H9 (cell line): ENCODE measurements around the gene CCDC27. TPM values are rescaled to one million over a fixed set of nuclear protein-coding genes. Genes with fewer than 3 reads are reported as not detected.

Experiments
- DNase-seq: peaks from one replicate; pipeline ENCODE4 v3.0.0-alpha.2; 2017
- H2AFZ ChIP-seq: one replicate; pipeline ENCODE4 v1.6.1; 2013; ENCODE audit warnings: mild to moderate bottlenecking, low read length, control low read depth, moderate library complexity
- H2AK5ac ChIP-seq: 2 replicates; pipeline ENCODE4 v1.6.1; 2013; ENCODE audit warnings: low read length, control low read depth, mixed read lengths; ENCODE audit not compliant: insufficient read length
- H2BK120ac ChIP-seq: one replicate; pipeline ENCODE4 v1.6.1; 2013; ENCODE audit warnings: low read depth, mild to moderate bottlenecking, low read length, control low read depth, inconsistent platforms; ENCODE audit not compliant: poor library complexity, severe bottlenecking
- H2BK12ac ChIP-seq: 2 replicates; pipeline ENCODE4 v1.6.1; 2013; ENCODE audit warnings: low read length, control low read depth, mixed read lengths, low read depth; ENCODE audit not compliant: insufficient read length
- H2BK15ac ChIP-seq: 2 replicates; pipeline ENCODE4 v1.6.1; 2013; ENCODE audit warnings: low read depth, low read length, control low read depth
- H2BK20ac ChIP-seq: one replicate; pipeline ENCODE4 v1.6.1; 2013; ENCODE audit warnings: low read depth, mild to moderate bottlenecking, low read length, control low read depth, inconsistent platforms; ENCODE audit not compliant: poor library complexity, severe bottlenecking
- H2BK5ac ChIP-seq: 2 replicates; pipeline ENCODE4 v1.6.1; 2013; ENCODE audit warnings: low read length, control low read depth, mixed read lengths; ENCODE audit not compliant: insufficient read length
- H3K14ac ChIP-seq: 2 replicates; pipeline ENCODE4 v1.6.1; 2013; ENCODE audit warnings: low read length, control low read depth; ENCODE audit not compliant: insufficient read depth
- H3K18ac ChIP-seq: 2 replicates; pipeline ENCODE4 v1.6.1; 2013; ENCODE audit warnings: low read depth, mild to moderate bottlenecking, mixed read lengths, low read length, control low read depth; ENCODE audit not compliant: insufficient read length
- H3K23ac ChIP-seq: 2 replicates; pipeline ENCODE4 v1.6.1; 2013; ENCODE audit warnings: low read length, control low read depth, mixed read lengths, low read depth; ENCODE audit not compliant: insufficient read length
- H3K23me2 ChIP-seq: 2 replicates; pipeline ENCODE4 v1.6.1; 2013; ENCODE audit warnings: low read depth, mild to moderate bottlenecking, mixed read lengths, low read length, control low read depth; ENCODE audit not compliant: insufficient read length, poor library complexity, severe bottlenecking
- H3K27ac ChIP-seq: 2 replicates; pipeline ENCODE4 v1.5.1; 2013; ENCODE audit warnings: low read length, control low read depth, mixed read lengths, low read depth; ENCODE audit not compliant: insufficient read length
- H3K27me3 ChIP-seq: 2 replicates; pipeline ENCODE4 v1.6.1; 2013; ENCODE audit warnings: low read length, control low read depth, inconsistent platforms; ENCODE audit not compliant: insufficient read depth
- H3K4ac ChIP-seq: 2 replicates; pipeline ENCODE4 v1.6.1; 2013; ENCODE audit warnings: low read depth, mild to moderate bottlenecking, control low read depth, inconsistent platforms, low read length, moderate library complexity
- H3K4me1 ChIP-seq: 2 replicates; pipeline ENCODE4 v1.6.1; 2013; ENCODE audit warnings: low read length, control low read depth, inconsistent platforms; ENCODE audit not compliant: insufficient read depth
- H3K4me2 ChIP-seq: 2 replicates; pipeline ENCODE4 v1.6.1; 2013; ENCODE audit warnings: low read length, control low read depth, mixed read lengths; ENCODE audit not compliant: insufficient read length, insufficient read depth
- H3K56ac ChIP-seq: 2 replicates; pipeline ENCODE4 v1.6.1; 2013; ENCODE audit warnings: low read depth, mild to moderate bottlenecking, mixed read lengths, low read length, control low read depth; ENCODE audit not compliant: insufficient read length
- H3K79me1 ChIP-seq: 2 replicates; pipeline ENCODE4 v1.6.1; 2013; ENCODE audit warnings: low read depth, mild to moderate bottlenecking, moderate library complexity, low read length, control low read depth, inconsistent platforms; ENCODE audit not compliant: insufficient read depth, poor library complexity, severe bottlenecking
- H3K79me2 ChIP-seq: 2 replicates; pipeline ENCODE4 v1.6.1; 2013; ENCODE audit warnings: low read length, control low read depth, inconsistent platforms; ENCODE audit not compliant: insufficient read depth
- H3K9ac ChIP-seq: 2 replicates; pipeline ENCODE4 v1.6.1; 2013; ENCODE audit warnings: low read length, control low read depth, mixed read lengths; ENCODE audit not compliant: insufficient read length; ENCODE audit errors: extremely low read depth
- H3K9me3 ChIP-seq: one replicate; pipeline ENCODE4 v1.6.1; 2013; ENCODE audit warnings: low read depth, low read length, inconsistent platforms; ENCODE audit not compliant: control insufficient read depth
- H3T11ph ChIP-seq: one replicate; pipeline ENCODE4 v1.6.1; 2013; ENCODE audit warnings: mild to moderate bottlenecking, low read length, control low read depth, inconsistent platforms
- H4K20me1 ChIP-seq: one replicate; pipeline ENCODE4 v1.6.1; 2013; ENCODE audit not compliant: control insufficient read depth, insufficient read length, insufficient read depth
- H4K5ac ChIP-seq: 2 replicates; pipeline ENCODE4 v1.6.1; 2013; ENCODE audit warnings: low read depth, mild to moderate bottlenecking, mixed read lengths, low read length, control low read depth; ENCODE audit not compliant: insufficient read length
- H4K8ac ChIP-seq: replicated peaks from 2 replicates; pipeline ENCODE4 v1.6.1; 2013; ENCODE audit warnings: low read length, control low read depth, mixed read lengths, low read depth; ENCODE audit not compliant: insufficient read length
- H4K91ac ChIP-seq: 2 replicates; pipeline ENCODE4 v1.6.1; 2013; ENCODE audit warnings: low read depth, mild to moderate bottlenecking, moderate library complexity, mixed read lengths, low read length, control low read depth; ENCODE audit not compliant: insufficient read length
- H3K27ac Mint-ChIP-seq, 3 experiments: 2 replicates in 2 of 3; 3 replicates in 1 of 3; pipeline ENCODE4 v1.8.0; 2020 to 2021; ENCODE audit warnings: mixed read lengths in 3 of 3, mild to moderate bottlenecking in 1 of 3, moderate library complexity in 1 of 3
- H3K27me3 Mint-ChIP-seq: 2 replicates; pipeline ENCODE4 v1.8.0; 2021; ENCODE audit warnings: low read depth, mild to moderate bottlenecking, moderate library complexity, mixed read lengths
- H3K36me3 Mint-ChIP-seq, 3 experiments: 2 replicates in 2 of 3; 3 replicates in 1 of 3; pipeline ENCODE4 v1.8.0; 2020 to 2021; ENCODE audit warnings: low read depth in 3 of 3, mixed read lengths in 3 of 3; ENCODE audit not compliant: insufficient read depth in 1 of 3
- H3K4me1 Mint-ChIP-seq, 2 experiments: 2 replicates each; pipeline ENCODE4 v1.8.0; 2020; ENCODE audit warnings: mixed read lengths in 2 of 2
- H3K4me3 Mint-ChIP-seq, 2 experiments: 2 replicates in 1 of 2; 3 replicates in 1 of 2; pipeline ENCODE4 v1.8.0; 2020 to 2021; ENCODE audit warnings: mild to moderate bottlenecking in 2 of 2, mixed read lengths in 2 of 2, moderate library complexity in 1 of 2
- H3K9me3 Mint-ChIP-seq, 2 experiments: 2 replicates in 1 of 2; 3 replicates in 1 of 2; pipeline ENCODE4 v1.8.0; 2020; ENCODE audit warnings: mild to moderate bottlenecking in 2 of 2, mixed read lengths in 2 of 2, moderate library complexity in 1 of 2
- CTCF ChIP-seq: fragments of 200-600 bp; sonication (generic); conservative IDR thresholded peaks from 3 replicates; pipeline ENCODE4 v1.8.0; 2021; ENCODE audit warnings: antibody characterized with exemption, mild to moderate bottlenecking
- WGBS: extraction: QIAGEN DNeasy Blood & Tissue Kit; methylation state at CpG from one replicate; pipeline ENCODE4 v1.1.7; 2013; ENCODE audit warnings: missing lambda C conversion rate, low lambda C conversion rate, mixed read lengths; ENCODE audit not compliant: insufficient read length; ENCODE audit errors: extremely low coverage; 5-methylcytosine and 5-hydroxymethylcytosine counted together
- total RNA-seq: library from RNA; stranded (reverse); gene quantifications from 2 replicates; pipeline ENCODE4 v1.2.1, GENCODE V29; 2021

The CCDC27 gene
- total RNA-seq, 1 experiment from 2014 or later, result not detected

GRCh38 chr1:3770047-3770765 is 18.0 kb downstream of the CCDC27 start:
- no peaks in the 10 kb centered on the region; the same call in 1 of the 2 replicates for H3K4me1 ChIP-seq
- H3K27me3 ChIP-seq, result no peaks in the 10 kb centered on the region
- no peaks in the 10 kb centered on the region for H3K79me2 ChIP-seq

More at GRCh38 chr1:3770047-3770765, 18.0 kb downstream of the CCDC27 start:
- Mint-ChIP-seq H3K9me3 (peaks cover 16 to 33% of the 10 kb centered on the region in 2 experiments), H3K36me3 (peaks cover 2 to 24% (median 11%) of the 10 kb centered on the region in 3 experiments; a peak in 6 of 7 replicates), H3K27me3 (peaks cover 39% of the 10 kb centered on the region), H3K27ac (no peak overlapping the region), H3K4me3 (peak overlapping the region in 1 of 2 experiments; percentile 7; a peak in 2 of 5 replicates), H3K4me1 (peaks cover 12 to 20% of the 10 kb centered on the region in 2 experiments; a peak in 3 of 4 replicates)
- no peak overlapping the region for H3K18ac ChIP-seq
- no peak overlapping the region for H2BK15ac ChIP-seq
- H3K23me2 ChIP-seq, result peaks cover 11% of the 10 kb centered on the region
- no peak overlapping the region for H2AK5ac ChIP-seq
- H4K20me1 ChIP-seq, result no peaks in the 10 kb centered on the region
- no peak for DNase-seq
- H3K79me1 ChIP-seq, result no peaks in the 10 kb centered on the region
- H3K4me2 ChIP-seq, result no peak overlapping the region
- H2BK20ac ChIP-seq, result no peak overlapping the region
- H2BK12ac ChIP-seq, result no peak overlapping the region
- no peak overlapping the region for H4K8ac ChIP-seq
- H3K9ac ChIP-seq, result no peak overlapping the region
- no peak overlapping the region for H3K27ac ChIP-seq
- H3K4ac ChIP-seq, result no peak overlapping the region
- no peak overlapping the region for H2BK120ac ChIP-seq
- no peak overlapping the region; the same call in 1 of the 2 replicates for H3K14ac ChIP-seq
- no peak overlapping the region for H3T11ph ChIP-seq
- no peak overlapping the region for H4K91ac ChIP-seq
- H3K9me3 ChIP-seq, result no peaks in the 10 kb centered on the region
- no peak overlapping the region for H3K23ac ChIP-seq
- no CpG with 5 or more reads among the region's 16 CpGs for WGBS
- H3K56ac ChIP-seq, result no peak overlapping the region
- H2BK5ac ChIP-seq, result no peak overlapping the region
- no peak overlapping the region for H4K5ac ChIP-seq
- no peak overlapping the region for H2AFZ ChIP-seq
- no peak for TF ChIP-seq CTCF
